NT2/D1 (cell line): ENCODE measurements around the gene ZNF747.

Source experiments
- SUZ12 ChIP-seq: IDR thresholded peaks from 2 replicates; pipeline ENCODE4 v1.6.1; 2011; ENCODE audit not compliant: insufficient read length, insufficient read depth; ENCODE audit errors: extremely low read depth
- YY1 ChIP-seq: IDR thresholded peaks from 2 replicates; pipeline ENCODE4 v1.6.1; 2011; ENCODE audit not compliant: insufficient read length, insufficient read depth
- ZNF274 ChIP-seq: IDR thresholded peaks from 2 replicates; pipeline ENCODE4 v1.6.1; 2011; ENCODE audit warnings: mild to moderate bottlenecking, low read depth, low read length

GRCh38 chr16:30581457-30581856 is 46.8 kb upstream of the ZNF747 start:
- no peak for TF ChIP-seq ZNF274
- TF ChIP-seq YY1 = no peak
- TF ChIP-seq SUZ12 = no peak
